ENCODE measurements around the gene IGFBP5.

IGFBP5 gene

DNA sequence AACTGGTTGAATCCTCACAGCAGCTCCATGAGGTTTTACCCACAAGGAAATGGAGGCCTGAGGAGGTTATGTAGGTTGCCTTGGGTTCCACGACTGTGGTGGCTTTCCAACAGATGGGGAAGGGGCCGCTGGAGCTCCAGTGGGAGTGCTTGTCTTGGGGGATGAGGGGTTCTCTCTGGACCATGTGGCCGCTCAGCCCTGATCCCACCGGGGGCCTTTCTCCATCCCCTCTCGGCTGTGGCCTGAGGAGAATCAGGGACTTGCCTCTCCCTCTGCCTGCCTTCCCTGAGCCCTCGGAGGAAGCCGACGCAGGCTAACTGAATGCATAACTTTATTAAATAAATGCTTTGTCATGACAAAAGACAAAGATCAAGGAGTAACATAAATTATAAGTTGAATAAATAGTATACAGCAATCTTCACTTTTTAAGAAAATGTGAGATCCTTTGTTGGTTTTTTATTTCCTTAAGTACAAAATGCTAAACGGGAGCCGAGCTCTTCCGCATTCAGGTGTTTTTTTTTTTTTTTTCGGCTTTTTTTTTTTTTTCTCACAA, 23.5 kb downstream of the IGFBP5 start:
- TF ChIP-seq, protein P1, sequence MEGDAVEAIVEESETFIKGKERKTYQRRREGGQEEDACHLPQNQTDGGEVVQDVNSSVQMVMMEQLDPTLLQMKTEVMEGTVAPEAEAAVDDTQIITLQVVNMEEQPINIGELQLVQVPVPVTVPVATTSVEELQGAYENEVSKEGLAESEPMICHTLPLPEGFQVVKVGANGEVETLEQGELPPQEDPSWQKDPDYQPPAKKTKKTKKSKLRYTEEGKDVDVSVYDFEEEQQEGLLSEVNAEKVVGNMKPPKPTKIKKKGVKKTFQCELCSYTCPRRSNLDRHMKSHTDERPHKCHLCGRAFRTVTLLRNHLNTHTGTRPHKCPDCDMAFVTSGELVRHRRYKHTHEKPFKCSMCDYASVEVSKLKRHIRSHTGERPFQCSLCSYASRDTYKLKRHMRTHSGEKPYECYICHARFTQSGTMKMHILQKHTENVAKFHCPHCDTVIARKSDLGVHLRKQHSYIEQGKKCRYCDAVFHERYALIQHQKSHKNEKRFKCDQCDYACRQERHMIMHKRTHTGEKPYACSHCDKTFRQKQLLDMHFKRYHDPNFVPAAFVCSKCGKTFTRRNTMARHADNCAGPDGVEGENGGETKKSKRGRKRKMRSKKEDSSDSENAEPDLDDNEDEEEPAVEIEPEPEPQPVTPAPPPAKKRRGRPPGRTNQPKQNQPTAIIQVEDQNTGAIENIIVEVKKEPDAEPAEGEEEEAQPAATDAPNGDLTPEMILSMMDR (IDR thresholded peaks at IDR 0.05; ENCODE audit: insufficient read depth, low read depth, low read length, missing control alignments), result no peak
- no peak overlapping the region for H3K4me3 ChIP-seq (ENCODE audit: low read depth, low read length)
- DNase-seq (ENCODE audit: low read depth), result no peak

GRCh38 chr2:216671081-216671411, 24.3 kb downstream of the IGFBP5 start:
- DNase-seq (ENCODE audit: low read depth), result no peak
- no peak overlapping the region for H3K4me3 ChIP-seq (ENCODE audit: low read depth, low read length)
- TF ChIP-seq, protein P1 (IDR thresholded peaks at IDR 0.05; ENCODE audit: insufficient read depth, low read depth, low read length, missing control alignments), result no peak

DNA sequence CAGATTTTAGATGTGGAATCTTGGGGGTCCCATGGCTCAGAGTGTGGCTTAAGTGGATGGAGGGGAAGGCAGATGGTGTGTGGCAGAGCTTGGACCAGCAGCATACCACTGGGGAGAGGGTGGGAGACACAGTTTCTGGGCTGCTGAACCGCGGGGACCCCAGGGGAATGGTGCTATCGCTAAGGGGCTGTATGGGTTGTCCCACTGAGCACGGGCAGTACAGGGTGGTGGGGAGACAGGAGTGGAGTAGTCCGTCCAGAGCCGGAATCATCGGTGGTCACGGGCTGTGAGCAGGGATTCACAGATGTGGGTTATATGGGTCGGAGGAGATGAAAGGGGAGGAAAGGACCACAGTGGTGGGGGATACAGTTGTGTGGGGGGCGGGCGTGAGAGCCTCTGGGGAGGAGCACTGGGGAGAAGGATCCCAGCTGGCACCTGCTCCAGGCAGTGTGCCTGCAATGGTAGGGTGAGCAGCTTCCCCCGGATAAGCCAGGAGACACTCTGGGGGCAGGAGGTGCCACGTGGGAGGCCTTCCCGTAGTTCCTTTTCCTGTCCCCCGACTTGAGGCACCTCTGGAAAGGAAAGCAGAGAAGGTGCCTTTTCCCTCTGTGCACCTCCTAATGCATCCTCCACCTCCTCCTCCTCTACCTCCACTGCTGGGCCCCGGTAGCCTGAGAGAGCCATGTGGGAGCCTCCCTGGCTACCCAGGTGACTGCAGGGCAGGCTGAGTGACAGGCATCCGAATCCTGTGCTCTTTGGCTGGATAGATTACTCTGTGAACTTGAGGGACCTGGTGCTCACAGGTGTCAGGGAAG, 24.9 kb downstream of the IGFBP5 start:
- TF ChIP-seq, protein P1 (IDR thresholded peaks at IDR 0.05; ENCODE audit: insufficient read depth, low read depth, low read length, missing control alignments), result no peak
- no peak for DNase-seq (ENCODE audit: low read depth)
- H3K4me3 ChIP-seq (ENCODE audit: low read depth, low read length), result no peak overlapping the region

GRCh38 chr2:216666461-216667233, 28.7 kb downstream of the IGFBP5 start:
- TF ChIP-seq, protein P1 (IDR thresholded peaks at IDR 0.05; ENCODE audit: insufficient read depth, low read depth, low read length, missing control alignments), result peak; percentile 99
- DNase-seq (ENCODE audit: low read depth), result peak; percentile 72
- H3K4me3 ChIP-seq (ENCODE audit: low read depth, low read length), result no peak overlapping the region

DNA sequence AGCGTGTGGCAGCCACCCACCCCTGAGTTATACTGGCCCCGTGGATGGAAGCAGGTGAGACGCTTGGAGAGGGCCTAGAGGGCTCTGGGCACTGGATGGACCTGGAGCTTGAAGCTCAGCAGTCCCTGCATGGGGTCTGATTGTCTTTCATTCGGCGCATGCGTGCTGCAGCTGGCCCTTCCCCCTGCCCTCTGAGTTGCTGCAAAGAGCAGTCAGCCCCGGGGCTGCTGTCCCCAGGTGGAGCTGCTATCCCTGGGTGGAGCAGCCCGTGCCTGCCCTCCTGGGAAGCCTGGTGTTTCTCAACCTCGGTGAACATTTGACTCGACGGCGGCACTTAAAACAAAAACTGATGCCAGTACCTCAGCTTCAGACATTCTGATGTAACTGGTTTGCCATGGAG, 29.6 kb downstream of the IGFBP5 start:
- DNase-seq (ENCODE audit: low read depth), result no peak
- no peak overlapping the region for H3K4me3 ChIP-seq (ENCODE audit: low read depth, low read length)
- TF ChIP-seq, protein P1 (IDR thresholded peaks at IDR 0.05; ENCODE audit: insufficient read depth, low read depth, low read length, missing control alignments), result no peak

- TF ChIP-seq, protein P1 (IDR thresholded peaks at IDR 0.05; ENCODE audit: insufficient read depth, low read depth, low read length, missing control alignments), result no peak
- DNase-seq (ENCODE audit: low read depth), result no peak
- H3K4me3 ChIP-seq (ENCODE audit: low read depth, low read length), result no peak overlapping the region
Measured at GRCh38 chr2:216665242-216665641, 30.1 kb downstream of the IGFBP5 start.
